ENCODE results near the gene RBM20. TPM values are rescaled to one million over a fixed set of nuclear protein-coding genes. Genes with fewer than 3 reads are reported as not detected.
A peak's percentile ranks its signal among the peaks of the same experiment; 100 is the strongest.
"Not testable (repeated sequence)": the region's sequence is repeated elsewhere in the genome, so short reads cannot be mapped to it uniquely, and the experiment has no call there.

The RBM20 gene
- total RNA-seq, 1 donor from 2014 or later, result 0.02 TPM

DNA sequence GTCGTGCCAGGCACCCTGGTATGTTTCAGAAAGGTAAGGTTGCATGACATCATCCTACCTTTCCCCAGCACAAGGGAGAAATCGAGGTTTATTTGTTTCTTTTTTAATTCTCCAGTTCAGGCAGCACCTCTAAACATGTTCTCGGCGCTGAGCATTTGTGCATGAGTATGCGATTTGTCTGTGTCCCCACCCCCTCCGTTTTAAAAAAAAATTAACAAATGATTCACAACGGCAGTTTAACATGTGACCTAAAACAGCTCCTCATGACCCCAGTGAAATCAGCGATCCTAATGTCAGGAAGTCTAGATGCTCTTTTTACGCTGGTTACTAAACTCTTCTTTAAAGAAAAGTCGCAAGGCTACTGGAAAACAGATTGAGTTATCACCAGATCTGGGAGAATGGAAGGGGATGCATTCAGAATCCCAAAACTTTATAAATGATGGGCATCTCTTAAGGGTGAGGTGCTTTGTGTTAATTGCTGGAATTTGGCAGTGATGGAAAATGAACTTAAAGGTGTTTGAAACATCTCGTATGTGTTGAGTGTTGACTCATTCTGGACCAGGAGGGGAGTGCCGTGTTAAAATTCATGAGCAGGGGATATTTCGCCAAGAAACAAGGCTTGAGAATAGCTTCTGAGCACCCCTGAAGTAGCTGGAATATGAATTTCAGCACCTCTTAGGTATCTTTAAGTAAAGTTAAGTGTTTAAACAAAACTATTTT, 120.8 kb downstream of the RBM20 start:
- no peaks in the 10 kb centered on the region for H3K9me3 Mint-ChIP-seq
- no peak for DNase-seq (ENCODE audit: low spot score)
- no peak overlapping the region for H3K4me3 Mint-ChIP-seq (ENCODE audit: low read depth)
- peaks cover 10% of the 10 kb centered on the region for H3K4me1 Mint-ChIP-seq (ENCODE audit: low read depth)
- intact Hi-C loops (cut with micrococcal nuclease), result loop anchor here (1.0 kb wide), 1 partner anchor 8 kb away; no protein-coding TSS in a partner anchor
- peaks cover 2% of the 10 kb centered on the region for H3K27me3 Mint-ChIP-seq (ENCODE audit: low read depth)
- no peak overlapping the region for H3K27ac Mint-ChIP-seq
- H3K36me3 Mint-ChIP-seq (ENCODE audit: low read depth), result no peaks in the 10 kb centered on the region

DNA sequence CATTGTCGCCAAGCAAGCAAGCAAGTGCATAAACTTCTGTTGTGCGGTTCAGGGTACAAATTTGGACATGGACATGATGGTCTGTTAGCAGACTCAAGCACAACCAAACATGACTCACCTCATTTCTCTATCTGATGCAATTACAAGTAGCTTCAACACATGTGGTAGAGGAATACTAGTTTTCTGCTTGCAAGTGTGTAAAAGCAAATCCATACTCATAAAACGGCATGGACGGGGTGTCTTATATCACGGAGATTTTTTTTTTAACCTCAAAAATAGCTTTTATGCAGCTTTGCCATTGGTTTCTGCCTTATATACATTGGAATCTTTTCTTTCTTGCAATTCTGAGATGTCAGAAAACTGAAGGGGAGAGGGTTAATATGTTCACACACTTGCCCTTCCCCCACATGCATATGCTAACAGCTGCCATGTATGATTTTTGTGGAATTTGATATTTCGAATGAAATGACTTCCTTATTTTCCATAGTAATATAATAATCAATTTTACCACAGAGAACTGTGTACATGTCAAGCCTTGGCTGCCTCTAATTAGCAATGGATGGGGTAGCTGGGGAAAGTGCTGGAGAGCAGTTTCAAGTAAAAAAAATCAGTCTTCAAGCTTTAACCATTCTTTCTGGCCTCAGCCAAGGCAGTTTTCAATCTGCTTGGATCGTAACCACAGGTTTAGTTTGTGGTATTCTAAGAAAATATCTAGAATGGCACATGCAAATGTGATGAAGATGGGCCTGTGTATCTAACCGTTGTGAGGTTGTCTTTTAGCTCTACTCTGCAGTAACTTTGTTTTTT, 121.6 kb downstream of the RBM20 start:
- Mint-ChIP-seq H3K4me3 (ENCODE audit: low read depth) (no peak overlapping the region), H3K36me3 (ENCODE audit: low read depth) (no peaks in the 10 kb centered on the region)
- intact Hi-C loops (cut with micrococcal nuclease), result loop anchor here (1.0 kb wide), 1 partner anchor 8 kb away; no protein-coding TSS in a partner anchor

DNA sequence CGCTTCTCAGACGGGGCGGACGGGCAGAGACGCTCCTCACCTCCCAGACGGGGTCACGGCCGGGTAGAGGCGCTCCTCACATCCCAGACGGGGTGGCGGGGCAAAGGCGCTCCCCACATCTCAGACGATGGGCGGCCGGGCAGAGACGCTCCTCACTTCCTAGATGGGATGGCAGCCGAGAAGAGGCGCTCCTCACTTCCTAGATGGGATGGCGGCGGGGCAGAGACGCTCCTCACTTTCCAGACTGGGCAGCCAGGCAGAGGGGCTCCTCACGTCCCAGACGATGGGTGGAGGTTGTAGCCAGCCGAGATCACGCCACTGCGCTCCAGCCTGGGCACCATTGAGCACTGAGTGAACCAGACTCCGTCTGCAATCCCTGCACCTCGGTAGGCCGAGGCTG, 123.5 kb downstream of the RBM20 start:
- H3K36me3 Mint-ChIP-seq (ENCODE audit: low read depth); H3K9me3 Mint-ChIP-seq; DNase-seq (ENCODE audit: low spot score); intact Hi-C loops (cut with micrococcal nuclease); H3K4me3 Mint-ChIP-seq (ENCODE audit: low read depth); H3K27ac Mint-ChIP-seq; H3K27me3 Mint-ChIP-seq (ENCODE audit: low read depth): not testable (repeated sequence)
- peaks cover 13% of the 10 kb centered on the region for H3K4me1 Mint-ChIP-seq (ENCODE audit: low read depth)

More for the DNA sequence above, 121.6 kb downstream of the RBM20 start:
- Mint-ChIP-seq H3K27ac (no peak overlapping the region), H3K9me3 (no peaks in the 10 kb centered on the region), H3K27me3 (ENCODE audit: low read depth) (peaks cover 2% of the 10 kb centered on the region), H3K4me1 (ENCODE audit: low read depth) (peaks cover 10% of the 10 kb centered on the region)
- no peak for DNase-seq (ENCODE audit: low spot score)

GRCh38 chr10:110770243-110770642, 126.1 kb downstream of the RBM20 start:
- Mint-ChIP-seq H3K9me3 (no peaks in the 10 kb centered on the region), H3K4me3 (ENCODE audit: low read depth) (no peak overlapping the region), H3K4me1 (ENCODE audit: low read depth) (peaks cover 31% of the 10 kb centered on the region), H3K36me3 (ENCODE audit: low read depth) (no peaks in the 10 kb centered on the region), H3K27me3 (ENCODE audit: low read depth) (no peaks in the 10 kb centered on the region), H3K27ac (no peak overlapping the region)
- intact Hi-C loops (cut with micrococcal nuclease), result loop anchor here (5.0 kb wide), 1 partner anchor 153 kb away; no protein-coding TSS in a partner anchor
- no peak for DNase-seq (ENCODE audit: low spot score)

GRCh38 chr10:110771486-110771885, 127.3 kb downstream of the RBM20 start:
- no peaks in the 10 kb centered on the region for H3K27me3 Mint-ChIP-seq (ENCODE audit: low read depth)
- intact Hi-C loops (cut with micrococcal nuclease), result loop anchor here (5.0 kb wide), 1 partner anchor 154 kb away; no protein-coding TSS in a partner anchor
- DNase-seq (ENCODE audit: low spot score), result no peak
- H3K4me3 Mint-ChIP-seq (ENCODE audit: low read depth), result no peak overlapping the region
- H3K36me3 Mint-ChIP-seq (ENCODE audit: low read depth), result no peaks in the 10 kb centered on the region
- H3K9me3 Mint-ChIP-seq, result no peaks in the 10 kb centered on the region
- no peak overlapping the region for H3K27ac Mint-ChIP-seq
- peaks cover 32% of the 10 kb centered on the region for H3K4me1 Mint-ChIP-seq (ENCODE audit: low read depth)

DNA sequence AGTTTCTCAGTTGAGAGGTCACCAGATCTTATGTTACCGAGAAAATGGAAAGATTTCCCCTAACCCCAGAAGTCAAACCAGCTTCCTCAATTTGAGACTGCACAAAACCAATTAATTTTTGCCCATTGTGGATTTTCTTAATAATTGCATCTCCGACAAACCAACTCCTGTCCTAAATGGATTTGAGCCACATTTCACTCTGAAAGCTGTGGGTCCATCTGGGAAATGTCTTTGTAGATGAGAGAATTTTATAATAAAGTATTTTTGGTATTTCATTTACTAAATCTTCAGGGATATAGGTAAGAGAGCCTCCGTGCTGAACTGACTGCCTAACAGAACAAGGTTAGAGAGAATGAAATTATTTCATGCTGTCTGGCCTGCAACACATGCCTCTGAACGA, 127.9 kb downstream of the RBM20 start:
- Mint-ChIP-seq H3K4me3 (ENCODE audit: low read depth) (no peak overlapping the region), H3K27ac (no peak overlapping the region)
- intact Hi-C loops (cut with micrococcal nuclease), result loop anchor here (5.0 kb wide), 1 partner anchor 155 kb away; no protein-coding TSS in a partner anchor

DNA sequence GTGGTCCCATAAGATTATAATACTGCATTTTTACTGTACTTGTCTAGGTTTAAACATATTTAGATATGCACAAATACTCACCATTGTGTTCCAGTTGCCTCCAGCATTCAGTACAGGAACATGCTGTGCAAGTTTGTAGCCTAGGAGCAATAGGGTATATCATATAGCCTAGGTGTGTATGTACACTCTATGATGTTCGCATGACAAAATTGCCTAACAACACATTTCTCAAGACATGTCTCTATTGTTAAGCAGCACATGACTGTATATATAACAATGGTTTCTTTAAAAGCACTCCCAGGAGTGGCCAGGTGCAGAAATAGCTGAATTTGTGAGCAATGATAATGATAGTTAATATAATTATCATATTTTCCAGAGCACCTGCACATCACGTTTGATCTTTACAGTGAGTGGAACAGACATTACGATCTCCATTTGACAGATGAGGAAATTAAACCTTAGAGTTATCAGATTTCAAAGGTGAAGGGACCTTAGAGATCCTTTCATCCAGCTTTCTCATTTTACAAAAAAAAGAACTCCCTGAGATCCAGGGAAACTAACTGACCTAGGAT, 128.4 kb downstream of the RBM20 start:
- intact Hi-C loops (cut with micrococcal nuclease), result loop anchor here (1.0 to 5.0 kb wide), 2 partner anchors 7 to 155 kb away; no protein-coding TSS in a partner anchor
- H3K4me3 Mint-ChIP-seq (ENCODE audit: low read depth), result no peak overlapping the region
- no peaks in the 10 kb centered on the region for H3K27me3 Mint-ChIP-seq (ENCODE audit: low read depth)
- no peaks in the 10 kb centered on the region for H3K9me3 Mint-ChIP-seq
- peaks cover 43% of the 10 kb centered on the region for H3K4me1 Mint-ChIP-seq (ENCODE audit: low read depth)
- no peaks in the 10 kb centered on the region for H3K36me3 Mint-ChIP-seq (ENCODE audit: low read depth)
- H3K27ac Mint-ChIP-seq, result no peak overlapping the region
- DNase-seq (ENCODE audit: low spot score), result no peak

More for the DNA sequence above, 127.9 kb downstream of the RBM20 start:
- Mint-ChIP-seq H3K9me3 (no peaks in the 10 kb centered on the region), H3K36me3 (ENCODE audit: low read depth) (no peaks in the 10 kb centered on the region), H3K27me3 (ENCODE audit: low read depth) (no peaks in the 10 kb centered on the region), H3K4me1 (ENCODE audit: low read depth) (peaks cover 37% of the 10 kb centered on the region)
- DNase-seq (ENCODE audit: low spot score), result no peak

GRCh38 chr10:110773693-110774068, 129.5 kb downstream of the RBM20 start:
- intact Hi-C loops (cut with micrococcal nuclease), result loop anchor here (1.0 to 5.0 kb wide), 9 partner anchors 8 to 156 kb away; partner anchors contain the start of genes BBIP1, PDCD4 and SHOC2
- Mint-ChIP-seq H3K4me3 (ENCODE audit: low read depth) (no peak overlapping the region), H3K36me3 (ENCODE audit: low read depth) (no peaks in the 10 kb centered on the region), H3K27ac (peak overlapping the region; percentile 99), H3K9me3 (no peaks in the 10 kb centered on the region), H3K4me1 (ENCODE audit: low read depth) (peaks cover 52% of the 10 kb centered on the region), H3K27me3 (ENCODE audit: low read depth) (peaks cover 1% of the 10 kb centered on the region)
- no peak for DNase-seq (ENCODE audit: low spot score)

DNA sequence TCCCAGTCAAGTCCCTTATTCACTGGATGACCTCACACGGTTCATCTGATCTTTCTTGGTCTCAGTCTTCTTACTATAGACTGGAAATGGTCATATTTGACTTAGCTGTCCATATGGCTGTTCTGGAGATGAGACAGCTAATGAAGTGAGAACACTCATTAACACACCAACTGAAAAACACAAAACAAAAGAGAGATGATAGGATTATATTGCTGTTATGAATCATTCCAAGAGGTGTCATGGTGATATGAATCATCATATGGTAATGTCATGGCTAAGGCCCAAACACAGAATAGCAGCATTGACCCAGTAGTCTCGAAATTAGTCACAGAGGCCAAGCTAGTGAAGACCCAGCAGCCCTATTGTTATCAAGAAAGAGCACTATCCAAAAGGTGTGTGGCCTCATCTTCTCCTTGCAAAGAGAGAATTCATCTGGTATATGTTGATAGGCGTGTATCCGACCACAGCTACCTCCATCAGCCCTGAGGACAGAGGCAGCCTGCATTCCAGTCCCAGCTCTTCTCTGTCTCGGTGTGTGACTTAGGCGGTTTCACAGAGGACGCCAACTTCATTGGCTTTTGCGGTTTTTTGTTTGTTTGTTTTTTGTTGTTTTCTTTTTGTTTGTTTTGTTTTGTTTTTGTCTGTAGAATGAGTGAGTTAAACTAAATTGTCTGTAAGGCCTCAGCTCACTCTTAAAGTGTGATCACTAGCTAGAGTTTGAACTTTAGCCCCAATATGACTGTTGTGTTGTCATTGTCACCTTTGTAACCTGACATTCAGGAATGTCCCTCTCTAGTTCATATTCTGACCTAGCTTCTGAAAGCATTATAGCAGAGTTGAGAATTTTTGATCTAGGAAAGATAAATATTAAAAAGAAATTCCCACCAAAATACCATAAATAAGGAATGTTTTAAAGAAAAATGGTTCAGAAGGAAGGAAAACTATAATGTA, 130.2 kb downstream of the RBM20 start:
- Mint-ChIP-seq H3K36me3 (ENCODE audit: low read depth) (no peaks in the 10 kb centered on the region), H3K27me3 (ENCODE audit: low read depth) (peaks cover 1% of the 10 kb centered on the region), H3K4me1 (ENCODE audit: low read depth) (peaks cover 59% of the 10 kb centered on the region), H3K9me3 (no peaks in the 10 kb centered on the region), H3K27ac (peak overlapping the region; percentile 99), H3K4me3 (ENCODE audit: low read depth) (peak overlapping the region; percentile 54)
- peak; percentile 59 for DNase-seq (ENCODE audit: low spot score)
- intact Hi-C loops (cut with micrococcal nuclease), result loop anchor here (1.0 to 5.0 kb wide), 8 partner anchors 9 to 157 kb away; partner anchors contain the start of genes BBIP1, PDCD4 and SHOC2

GRCh38 chr10:110775020-110775375, 130.9 kb downstream of the RBM20 start:
- Mint-ChIP-seq H3K4me3 (ENCODE audit: low read depth) (no peak overlapping the region), H3K27me3 (ENCODE audit: low read depth) (peaks cover 1% of the 10 kb centered on the region), H3K9me3 (no peaks in the 10 kb centered on the region), H3K27ac (peak overlapping the region; percentile 99), H3K4me1 (ENCODE audit: low read depth) (peaks cover 65% of the 10 kb centered on the region), H3K36me3 (ENCODE audit: low read depth) (no peaks in the 10 kb centered on the region)
- DNase-seq (ENCODE audit: low spot score), result no peak
- intact Hi-C loops (cut with micrococcal nuclease), result loop anchor here (2.0 kb wide), 1 partner anchor 90 kb away; no protein-coding TSS in a partner anchor

GRCh38 chr10:110775406-110775805, 131.3 kb downstream of the RBM20 start:
- H3K4me3 Mint-ChIP-seq (ENCODE audit: low read depth), result no peak overlapping the region
- H3K27ac Mint-ChIP-seq, result peak overlapping the region; percentile 99
- peaks cover 1% of the 10 kb centered on the region for H3K27me3 Mint-ChIP-seq (ENCODE audit: low read depth)
- intact Hi-C loops (cut with micrococcal nuclease), result loop anchor here (2.0 kb wide), 1 partner anchor 89 kb away; no protein-coding TSS in a partner anchor
- no peaks in the 10 kb centered on the region for H3K9me3 Mint-ChIP-seq
- no peak for DNase-seq (ENCODE audit: low spot score)
- H3K4me1 Mint-ChIP-seq (ENCODE audit: low read depth), result peaks cover 68% of the 10 kb centered on the region
- no peaks in the 10 kb centered on the region for H3K36me3 Mint-ChIP-seq (ENCODE audit: low read depth)

DNA sequence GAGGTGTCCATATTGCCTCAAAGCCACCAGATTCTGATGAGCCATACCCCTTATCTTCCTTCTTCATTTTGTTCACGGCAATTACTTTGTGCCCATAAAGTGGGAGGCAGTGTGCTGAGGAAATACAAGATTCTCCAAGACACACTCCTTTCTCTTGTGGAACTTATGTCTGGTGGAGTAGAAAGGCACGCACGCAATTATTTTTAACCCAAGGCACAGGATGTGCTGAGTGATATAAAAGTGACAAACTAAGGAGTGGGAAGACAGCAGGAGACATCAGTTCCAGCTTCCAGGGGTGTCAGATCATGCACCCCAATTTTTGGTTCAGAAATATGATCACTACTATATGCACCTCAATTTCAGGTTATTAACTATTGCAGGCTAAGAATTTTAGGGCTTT, 132.9 kb downstream of the RBM20 start:
- H3K36me3 Mint-ChIP-seq (ENCODE audit: low read depth), result no peaks in the 10 kb centered on the region
- peaks cover 1% of the 10 kb centered on the region for H3K27me3 Mint-ChIP-seq (ENCODE audit: low read depth)
- DNase-seq (ENCODE audit: low spot score), result no peak
- H3K4me1 Mint-ChIP-seq (ENCODE audit: low read depth), result peaks cover 66% of the 10 kb centered on the region
- H3K9me3 Mint-ChIP-seq, result no peaks in the 10 kb centered on the region
- no peak overlapping the region for H3K27ac Mint-ChIP-seq
- H3K4me3 Mint-ChIP-seq (ENCODE audit: low read depth), result no peak overlapping the region
- intact Hi-C loops (cut with micrococcal nuclease), result no loop called here
